Osteoblast (primary cell): ENCODE results near the gene SPOP. TPM values are rescaled to one million over a fixed set of nuclear protein-coding genes. Genes with fewer than 3 reads are reported as not detected.

ENCODE experiments used
- DNase-seq: peaks from one replicate; pipeline ENCODE4 v3.0.0; 2011; ENCODE audit warnings: low spot score, mixed read lengths; ENCODE audit not compliant: insufficient read length; ENCODE audit errors: missing footprints
- H2AFZ ChIP-seq: 2 replicates; pipeline ENCODE4 v1.6.0; 2011; ENCODE audit warnings: mild to moderate bottlenecking, low read length
- H3K27ac ChIP-seq: 2 replicates; pipeline ENCODE4 v1.5.1; 2011; ENCODE audit warnings: mild to moderate bottlenecking, low read depth, low read length, moderate library complexity
- H3K27me3 ChIP-seq: 2 replicates; pipeline ENCODE4 v1.6.0; 2012; ENCODE audit warnings: mild to moderate bottlenecking, control low read depth, inconsistent platforms, low read length, moderate library complexity; ENCODE audit not compliant: insufficient read depth
- H3K36me3 ChIP-seq: 2 replicates; pipeline ENCODE4 v1.5.1; 2011; ENCODE audit warnings: mild to moderate bottlenecking, low read length, control low read depth, moderate library complexity; ENCODE audit not compliant: insufficient read depth
- H3K4me1 ChIP-seq: 2 replicates; pipeline ENCODE4 v1.5.1; 2011; ENCODE audit warnings: mild to moderate bottlenecking, low read length, control low read depth, moderate library complexity; ENCODE audit not compliant: insufficient read depth
- H3K4me2 ChIP-seq: 2 replicates; pipeline ENCODE4 v1.6.0; 2011; ENCODE audit warnings: mild to moderate bottlenecking, low read length; ENCODE audit not compliant: insufficient read depth
- H3K4me3 ChIP-seq: fragments of 200-600 bp; sonication (generic); 3 replicates; pipeline ENCODE4 v1.5.1; 2012; ENCODE audit warnings: mild to moderate bottlenecking, low read length, inconsistent platforms; ENCODE audit not compliant: insufficient read depth
- H3K79me2 ChIP-seq: 2 replicates; pipeline ENCODE4 v1.6.0; 2012; ENCODE audit warnings: mild to moderate bottlenecking, low read length, control low read depth, inconsistent platforms; ENCODE audit not compliant: insufficient read depth
- H3K9me3 ChIP-seq: 2 replicates; pipeline ENCODE4 v1.5.1; 2011; ENCODE audit warnings: low read depth, low read length, control low read depth
- H4K20me1 ChIP-seq: 2 replicates; pipeline ENCODE4 v1.6.0; 2012; ENCODE audit warnings: mild to moderate bottlenecking, low read length, control low read depth; ENCODE audit not compliant: insufficient read depth
- total RNA-seq: library from RNA; depleted of rRNA; stranded (reverse); fragments of >200 nt; gene quantifications from 2 replicates; pipeline ENCODE4 v1.2.3, GENCODE V29; 2012
- TF ChIP-seq, protein P1 (sequence below): IDR thresholded peaks from 2 replicates; pipeline ENCODE4 v1.5.1; 2011; ENCODE audit warnings: mild to moderate bottlenecking, low read depth, low read length, moderate library complexity; ENCODE audit errors: extremely low read depth

SPOP gene
- total RNA-seq, 1 donor, result 55.7 TPM

- TF ChIP-seq, protein P1, sequence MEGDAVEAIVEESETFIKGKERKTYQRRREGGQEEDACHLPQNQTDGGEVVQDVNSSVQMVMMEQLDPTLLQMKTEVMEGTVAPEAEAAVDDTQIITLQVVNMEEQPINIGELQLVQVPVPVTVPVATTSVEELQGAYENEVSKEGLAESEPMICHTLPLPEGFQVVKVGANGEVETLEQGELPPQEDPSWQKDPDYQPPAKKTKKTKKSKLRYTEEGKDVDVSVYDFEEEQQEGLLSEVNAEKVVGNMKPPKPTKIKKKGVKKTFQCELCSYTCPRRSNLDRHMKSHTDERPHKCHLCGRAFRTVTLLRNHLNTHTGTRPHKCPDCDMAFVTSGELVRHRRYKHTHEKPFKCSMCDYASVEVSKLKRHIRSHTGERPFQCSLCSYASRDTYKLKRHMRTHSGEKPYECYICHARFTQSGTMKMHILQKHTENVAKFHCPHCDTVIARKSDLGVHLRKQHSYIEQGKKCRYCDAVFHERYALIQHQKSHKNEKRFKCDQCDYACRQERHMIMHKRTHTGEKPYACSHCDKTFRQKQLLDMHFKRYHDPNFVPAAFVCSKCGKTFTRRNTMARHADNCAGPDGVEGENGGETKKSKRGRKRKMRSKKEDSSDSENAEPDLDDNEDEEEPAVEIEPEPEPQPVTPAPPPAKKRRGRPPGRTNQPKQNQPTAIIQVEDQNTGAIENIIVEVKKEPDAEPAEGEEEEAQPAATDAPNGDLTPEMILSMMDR, result no peak
- H3K36me3 ChIP-seq, result no peaks in the 10 kb centered on the region
- H3K27me3 ChIP-seq, result peaks cover 13% of the 10 kb centered on the region
- no peak overlapping the region for H3K4me2 ChIP-seq
- peaks cover 6% of the 10 kb centered on the region for H3K4me1 ChIP-seq
- H2AFZ ChIP-seq, result no peak overlapping the region
- H3K27ac ChIP-seq, result no peak overlapping the region
- H3K4me3 ChIP-seq, result no peak overlapping the region
- peak; percentile 42 for DNase-seq
- H3K79me2 ChIP-seq, result no peaks in the 10 kb centered on the region
- H3K9me3 ChIP-seq, result no peaks in the 10 kb centered on the region
- H4K20me1 ChIP-seq, result no peaks in the 10 kb centered on the region
Observed at GRCh38 chr17:49572806-49573420, 105.0 kb downstream of the SPOP start.

- H4K20me1 ChIP-seq, result no peaks in the 10 kb centered on the region
- H3K27ac ChIP-seq, result no peak overlapping the region
- no peaks in the 10 kb centered on the region for H3K36me3 ChIP-seq
- no peak overlapping the region for H3K4me2 ChIP-seq
- no peaks in the 10 kb centered on the region for H3K79me2 ChIP-seq
- peaks cover 9% of the 10 kb centered on the region for H3K27me3 ChIP-seq
- H3K4me3 ChIP-seq, result no peak overlapping the region
- H3K4me1 ChIP-seq, result peaks cover 4% of the 10 kb centered on the region
- no peak for DNase-seq
- H3K9me3 ChIP-seq, result no peaks in the 10 kb centered on the region
- no peak overlapping the region for H2AFZ ChIP-seq
- TF ChIP-seq, protein P1, result no peak
Observed at GRCh38 chr17:49572226-49572625, 105.7 kb downstream of the SPOP start.

DNA sequence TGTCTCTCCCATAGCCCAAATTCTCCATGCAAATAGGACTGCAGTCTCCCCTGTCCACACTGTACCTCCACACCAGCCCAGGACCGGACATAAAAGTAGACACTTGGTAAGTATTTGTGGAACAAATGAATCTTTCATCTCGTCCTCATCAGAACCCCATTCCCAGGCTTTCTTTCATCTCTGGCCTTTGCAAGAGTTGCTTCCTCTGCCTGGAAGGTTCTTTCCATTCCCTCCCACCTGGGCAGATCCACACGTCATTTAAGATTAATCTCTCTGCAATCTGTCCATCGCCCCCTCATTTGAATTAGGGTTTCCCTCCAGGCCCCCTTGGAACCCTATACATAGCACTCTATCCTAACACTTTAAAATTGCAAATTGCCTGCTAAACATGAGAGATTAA is 106.1 kb downstream of the SPOP start:
- Histone ChIP-seq H2AFZ (no peak overlapping the region), H3K36me3 (no peaks in the 10 kb centered on the region), H3K9me3 (no peaks in the 10 kb centered on the region), H3K79me2 (no peaks in the 10 kb centered on the region), H3K27ac (no peak overlapping the region), H4K20me1 (no peaks in the 10 kb centered on the region), H3K4me2 (no peak overlapping the region), H3K27me3 (peaks cover 9% of the 10 kb centered on the region), H3K4me1 (peaks cover 4% of the 10 kb centered on the region), H3K4me3 (no peak overlapping the region)
- TF ChIP-seq, protein P1, result no peak
- DNase-seq, result peak; percentile 53

DNA sequence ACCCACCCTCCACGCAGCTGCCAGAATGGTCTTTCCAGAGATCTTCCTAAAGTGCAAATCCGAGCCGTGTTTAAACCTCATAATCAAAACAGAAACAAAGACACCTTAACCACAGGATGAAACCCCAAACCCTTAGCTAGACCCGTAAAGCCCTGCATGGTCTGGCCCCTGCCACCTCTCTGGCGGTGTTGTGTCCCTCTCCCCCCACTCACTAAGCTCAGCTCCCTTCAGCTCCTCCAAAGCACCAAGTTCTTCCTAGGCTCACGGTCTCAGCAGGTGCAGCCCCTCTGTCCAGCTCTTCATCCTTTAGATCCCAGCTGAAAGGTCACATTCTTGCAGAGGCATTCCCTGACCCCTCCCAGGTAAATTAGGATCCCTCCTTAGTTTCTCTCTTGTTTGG is 106.6 kb downstream of the SPOP start:
- Histone ChIP-seq H3K4me3 (no peak overlapping the region), H3K4me1 (peaks cover 5% of the 10 kb centered on the region), H3K9me3 (no peaks in the 10 kb centered on the region), H3K27me3 (peaks cover 9% of the 10 kb centered on the region), H3K36me3 (no peaks in the 10 kb centered on the region), H2AFZ (no peak overlapping the region), H4K20me1 (no peaks in the 10 kb centered on the region), H3K27ac (no peak overlapping the region), H3K79me2 (no peaks in the 10 kb centered on the region), H3K4me2 (no peak overlapping the region)
- TF ChIP-seq, protein P1, result no peak
- DNase-seq, result no peak
